Activated T-cell treated with anti-CD3 and anti-CD28 coated beads for 48 hours (primary cell): ENCODE data around the gene ETV2.
A peak's percentile ranks its signal among the peaks of the same experiment; 100 is the strongest.
"Not testable (repeated sequence)": the region's sequence is repeated elsewhere in the genome, so short reads cannot be mapped to it uniquely, and the experiment has no call there.

Experiments used
- DNase-seq: peaks from one replicate; pipeline ENCODE4 v3.0.0-alpha.2; 2020; ENCODE audit warnings: low read depth

ETV2 gene

GRCh38 chr19:35657904-35658700 is 16.6 kb downstream of the ETV2 start:
- no peak for DNase-seq

- no peak for DNase-seq
These were observed 20.4 kb downstream of the ETV2 start for GRCh38 chr19:35661995-35662340.

GRCh38 chr19:35663981-35664380 is 22.4 kb downstream of the ETV2 start:
- DNase-seq, result no peak

DNA sequence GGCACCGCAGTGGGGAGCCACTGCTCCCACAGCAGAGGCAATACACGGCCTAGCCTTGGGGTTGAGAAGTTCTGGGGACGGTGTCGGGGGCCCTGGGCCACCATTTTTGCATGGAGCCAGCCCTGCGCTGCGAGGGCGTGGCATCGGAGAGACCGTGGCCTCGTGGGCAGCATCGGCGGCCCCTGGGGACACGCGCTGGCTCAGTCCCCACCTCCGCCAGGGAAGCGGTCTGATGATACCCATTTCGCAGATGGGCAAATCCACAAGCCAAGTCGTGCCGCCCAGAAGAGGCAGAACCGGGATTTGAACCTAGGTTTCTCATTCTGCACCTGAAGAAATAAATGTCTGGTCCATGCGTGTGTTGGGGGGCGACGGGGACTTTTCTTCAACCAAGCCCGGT is 23.6 kb downstream of the ETV2 start:
- DNase-seq, result no peak

DNA sequence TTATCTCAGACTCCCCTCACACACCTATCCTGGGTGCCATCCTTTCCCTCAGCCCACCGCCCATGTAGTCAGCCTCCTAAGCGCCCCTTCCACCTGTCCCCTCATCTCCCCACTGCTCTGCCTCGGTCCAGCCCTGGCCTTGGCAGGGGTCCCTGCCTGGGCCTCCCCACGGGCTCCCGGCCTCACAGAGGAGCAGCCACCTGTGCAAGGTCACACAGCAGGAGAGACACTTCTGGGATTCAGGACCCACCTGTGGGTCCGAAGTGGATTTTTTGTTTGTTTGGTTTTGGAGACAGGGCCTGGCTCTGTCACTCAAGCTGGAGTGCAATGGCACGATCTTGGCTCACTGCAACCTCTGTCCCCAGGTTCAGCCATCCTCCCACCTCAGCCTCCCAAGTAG is 24.1 kb downstream of the ETV2 start:
- no peak for DNase-seq

DNA sequence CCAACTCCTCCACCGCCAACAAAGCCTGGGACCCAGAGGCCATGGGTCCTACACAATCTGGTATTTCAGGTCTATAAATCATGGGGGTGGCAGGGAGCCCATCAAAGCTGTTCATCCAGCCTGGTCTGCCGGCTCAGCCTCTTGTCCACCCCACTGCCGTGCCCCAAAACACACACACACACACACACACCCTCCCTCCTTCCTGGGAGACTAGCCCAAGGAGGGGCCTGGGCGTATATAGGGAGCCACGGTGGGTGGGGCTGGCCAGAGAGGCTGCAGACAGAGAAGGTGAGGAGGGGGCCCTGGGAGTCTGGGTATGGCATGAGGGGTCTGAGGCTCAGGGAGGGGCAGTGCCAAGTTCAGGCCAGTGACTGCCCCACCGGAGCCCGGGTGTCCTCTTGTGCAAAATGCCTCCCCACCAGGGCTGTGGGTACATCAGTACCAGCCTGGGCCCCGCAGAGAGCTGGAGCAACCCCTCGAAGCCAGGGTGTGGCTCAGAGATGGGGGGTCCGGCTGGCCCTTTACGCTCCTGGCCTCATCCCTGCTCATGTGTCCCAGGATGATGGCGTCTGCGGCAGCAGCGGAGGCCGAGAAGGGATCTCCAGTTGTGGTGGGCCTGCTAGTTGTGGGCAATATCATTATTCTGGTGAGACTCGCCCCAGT is 24.8 kb downstream of the ETV2 start, which contains the start of gene UPK1A:
Gene UPK1A (plus strand): TSS at position 267 of the 663 bp plus-strand sequence. CDS start 296 bp downstream, at position 563.
- DNase-seq, result no peak

DNA sequence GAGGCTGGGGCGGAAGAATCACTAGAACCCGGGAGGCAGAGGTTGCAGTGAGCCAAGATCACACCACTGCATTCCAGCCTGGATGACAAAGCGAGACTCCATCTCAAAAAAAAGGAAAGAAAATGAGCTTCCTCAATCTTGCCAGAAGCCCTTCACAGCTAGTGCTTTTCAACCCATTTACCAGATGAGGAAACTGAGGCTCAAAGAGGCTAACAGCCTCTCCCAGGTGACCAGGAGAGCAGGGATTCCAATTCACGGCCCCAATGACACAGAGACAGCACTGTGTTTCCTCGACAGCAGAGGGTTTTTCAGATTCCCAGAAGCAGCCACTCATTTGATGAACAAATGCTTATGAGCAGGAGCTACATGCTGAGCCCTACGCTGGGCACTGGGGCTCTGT is 28.0 kb downstream of the ETV2 start:
- no peak for DNase-seq

- DNase-seq, result no peak
These were observed 28.4 kb downstream of the ETV2 start for GRCh38 chr19:35669974-35670373.

DNA sequence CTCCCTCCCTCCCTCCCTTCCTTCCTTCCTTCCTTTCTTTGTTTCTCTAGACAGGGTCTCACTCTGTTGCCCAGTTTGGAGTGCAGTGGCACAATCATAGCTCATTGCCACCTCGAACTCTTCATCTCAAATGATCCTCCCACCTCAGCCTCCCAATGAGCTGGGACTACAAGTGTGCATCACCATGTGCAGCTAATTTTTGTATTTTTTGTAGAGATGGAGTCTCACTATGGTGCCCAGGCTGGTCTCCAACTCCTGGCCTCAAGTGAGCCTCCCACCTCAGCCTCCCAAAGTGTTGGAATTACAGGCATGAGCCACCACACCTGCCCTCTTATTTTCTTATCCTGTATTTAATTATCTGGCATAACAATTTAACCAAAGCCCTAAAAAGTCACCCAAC is 29.1 kb downstream of the ETV2 start:
- DNase-seq, result no peak

GRCh38 chr19:35671818-35672217 is 30.3 kb downstream of the ETV2 start:
- no peak for DNase-seq

GRCh38 chr19:35673121-35673804 is 31.7 kb downstream of the ETV2 start:
- DNase-seq, result peak; percentile 50

GRCh38 chr19:35675589-35676140 is 34.1 kb downstream of the ETV2 start:
- no peak for DNase-seq

- no peak for DNase-seq
These were observed 48.3 kb downstream of the ETV2 start for GRCh38 chr19:35689836-35690235.

DNA sequence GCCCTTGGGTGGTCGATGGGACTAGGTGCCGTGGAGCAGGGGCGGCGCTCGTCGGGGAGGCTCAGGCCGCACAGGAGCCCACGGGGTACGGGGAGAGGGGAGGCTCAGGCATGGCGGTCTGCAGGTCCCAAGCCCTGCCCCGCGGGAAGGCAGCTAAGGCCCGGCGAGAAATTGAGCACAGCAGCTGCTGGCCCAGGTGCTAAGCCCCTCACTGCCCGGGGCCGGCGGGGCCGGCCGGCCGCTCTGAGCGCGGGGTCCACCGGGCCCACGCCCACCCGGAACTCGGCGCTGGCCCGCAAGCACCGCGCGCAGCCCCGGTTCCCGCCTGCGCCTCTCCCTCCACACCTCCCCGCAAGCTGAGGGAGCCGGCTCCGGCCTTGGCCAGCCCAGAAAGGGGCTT is 49.6 kb downstream of the ETV2 start:
- DNase-seq, result not testable (repeated sequence)

- no peak for DNase-seq
These were observed 50.5 kb downstream of the ETV2 start for GRCh38 chr19:35692010-35692409.

DNA sequence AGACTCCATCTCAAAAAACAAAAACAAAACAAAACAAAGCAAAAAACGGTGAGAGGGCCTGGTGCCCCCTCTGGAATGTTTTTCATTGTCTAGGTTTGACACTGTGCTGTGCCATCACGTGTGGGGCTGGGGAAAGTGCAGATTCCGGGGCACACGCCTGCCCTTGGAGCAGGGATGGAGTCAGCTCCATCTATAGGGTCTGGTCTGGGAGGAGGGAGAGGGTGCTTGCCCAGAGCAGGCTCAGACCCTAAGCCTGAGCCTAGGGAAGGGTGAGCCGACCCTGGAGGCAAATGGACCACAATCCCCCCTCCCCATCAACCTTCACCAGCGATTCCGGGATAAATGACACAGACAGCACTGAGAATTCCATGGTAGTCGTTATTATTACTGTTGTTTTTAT is 51.9 kb downstream of the ETV2 start:
- DNase-seq, result no peak

- peak; percentile 85 for DNase-seq
These were observed 52.5 kb downstream of the ETV2 start for GRCh38 chr19:35693835-35694599.
